Stimulated activated CD8-positive, alpha-beta memory T cell treated with anti-CD3 and anti-CD28 coated beads, Interleukin-7, amount 100 ng/mL, for 48 hours (primary cell): ENCODE measurements around the gene ARL4A.

Source experiments
- DNase-seq, 2 donors: peaks; one replicate each; pipeline ENCODE4 v3.0.0-alpha.2; 2020; ENCODE audit warnings: low read depth in 1 of 2; ENCODE audit errors: extremely low read depth in 1 of 2

Gene ARL4A

GRCh38 chr7:12699299-12699698 is 11.9 kb downstream of the ARL4A start:
- no peak for DNase-seq

DNA sequence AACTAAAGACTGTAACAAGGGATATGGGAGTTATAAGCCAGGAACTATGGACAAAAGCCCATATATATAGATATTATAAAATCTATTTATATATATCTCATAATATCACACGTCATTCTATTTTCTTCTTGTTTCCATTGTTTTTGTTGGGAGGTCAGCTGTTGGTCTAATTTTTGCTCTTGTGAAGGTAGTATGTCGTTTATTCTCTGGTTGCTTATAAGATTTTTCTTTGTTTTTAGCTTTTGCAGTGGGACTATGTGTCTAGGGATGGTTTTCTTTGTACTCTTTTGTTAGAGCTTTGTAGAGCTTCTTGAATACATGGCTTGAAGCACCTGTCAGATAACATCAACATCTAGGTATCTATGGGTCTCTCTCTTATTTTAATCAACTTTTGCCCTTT is 14.0 kb downstream of the ARL4A start:
- DNase-seq, result no peak

- no peak for DNase-seq
Observed at GRCh38 chr7:12703881-12704280, 16.4 kb downstream of the ARL4A start.

DNA sequence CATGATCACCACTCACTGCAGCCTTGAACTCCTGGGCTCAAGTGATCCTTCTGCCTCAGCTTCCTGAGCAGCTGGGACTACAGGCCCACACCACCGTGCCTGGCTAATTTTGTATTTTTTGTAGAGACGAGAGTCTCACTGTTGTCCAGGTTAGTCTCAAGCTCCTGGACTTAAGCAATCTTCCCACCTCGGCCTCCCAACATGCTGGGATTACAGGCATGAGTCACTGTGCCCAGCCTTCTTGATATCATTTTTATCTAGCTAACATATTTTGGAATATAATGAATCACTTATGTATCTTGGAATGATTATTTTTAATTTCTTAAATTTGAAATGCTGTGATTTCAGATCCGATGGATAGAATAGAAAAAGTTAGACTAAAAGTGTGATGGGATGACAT is 18.4 kb downstream of the ARL4A start:
- no peak for DNase-seq

DNA sequence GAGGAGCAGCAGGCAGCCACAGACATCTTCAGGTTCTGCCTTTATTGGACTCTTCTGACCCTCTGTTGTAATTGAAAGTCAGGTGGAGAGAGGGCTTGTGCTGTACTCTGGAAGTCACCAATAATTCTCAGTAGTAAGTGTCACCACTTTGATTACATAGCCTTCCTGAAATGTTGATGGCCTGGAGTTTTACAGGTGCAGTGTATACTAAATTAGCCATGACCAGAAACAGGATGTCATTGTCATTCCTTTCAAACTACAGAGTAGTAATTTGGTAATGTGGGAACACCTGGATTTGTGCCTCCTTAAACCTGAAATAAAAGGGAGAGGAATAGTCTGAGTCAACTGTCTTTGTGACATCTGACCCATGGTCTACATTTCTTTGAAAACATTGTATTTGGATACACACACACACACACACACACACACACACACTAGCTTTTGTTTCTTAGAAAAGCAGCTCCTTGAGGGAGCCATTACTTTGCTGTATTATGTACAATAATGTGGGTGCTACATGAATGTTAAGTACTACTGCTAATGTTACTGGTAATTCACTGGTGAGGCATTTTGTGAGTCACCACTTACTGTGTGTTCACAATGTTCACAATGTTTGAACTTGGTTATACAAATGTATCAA is 19.6 kb downstream of the ARL4A start:
- DNase-seq, result no peak

GRCh38 chr7:12708314-12708713 is 20.9 kb downstream of the ARL4A start:
- DNase-seq, result no peak

GRCh38 chr7:12709726-12710502 is 22.5 kb downstream of the ARL4A start:
- DNase-seq, result no peak

DNA sequence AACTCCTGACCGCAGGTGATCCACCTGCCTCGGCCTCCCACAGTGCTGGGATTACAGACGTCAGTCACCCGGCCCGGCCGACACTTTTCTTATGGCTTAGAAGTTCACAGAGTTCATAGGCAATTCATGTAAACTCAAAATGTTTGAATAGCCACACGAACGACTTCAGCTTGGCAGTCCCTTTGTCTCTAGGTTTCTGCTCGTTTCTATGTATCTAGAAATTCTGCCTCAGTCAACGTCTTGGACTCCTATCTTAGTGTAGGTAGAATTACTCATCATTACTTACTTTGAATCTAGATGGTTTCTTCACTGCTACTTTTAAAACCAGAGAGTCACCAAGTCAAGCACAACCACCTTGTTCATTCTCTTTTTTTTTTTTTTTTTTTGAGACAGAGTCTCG is 23.7 kb downstream of the ARL4A start:
- DNase-seq, result no peak

DNA sequence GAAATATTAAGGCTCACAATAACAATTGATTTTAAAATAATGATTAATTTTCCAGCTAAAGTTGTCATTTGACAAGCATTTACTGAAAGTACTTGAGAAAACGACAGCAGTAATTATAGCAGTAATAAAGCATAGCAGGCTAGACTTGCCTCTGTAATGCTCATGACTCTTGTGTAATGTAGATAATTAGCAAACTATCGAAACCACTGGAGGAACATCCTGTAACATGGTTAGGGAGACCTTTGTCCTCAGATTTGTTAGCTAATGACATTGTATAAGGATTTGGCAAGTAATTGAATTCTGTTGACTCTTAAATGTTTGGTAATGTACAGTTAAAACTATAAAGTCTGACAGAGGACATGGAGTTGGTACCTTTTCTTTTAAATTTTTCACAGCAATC is 24.8 kb downstream of the ARL4A start:
- no peak for DNase-seq

DNA sequence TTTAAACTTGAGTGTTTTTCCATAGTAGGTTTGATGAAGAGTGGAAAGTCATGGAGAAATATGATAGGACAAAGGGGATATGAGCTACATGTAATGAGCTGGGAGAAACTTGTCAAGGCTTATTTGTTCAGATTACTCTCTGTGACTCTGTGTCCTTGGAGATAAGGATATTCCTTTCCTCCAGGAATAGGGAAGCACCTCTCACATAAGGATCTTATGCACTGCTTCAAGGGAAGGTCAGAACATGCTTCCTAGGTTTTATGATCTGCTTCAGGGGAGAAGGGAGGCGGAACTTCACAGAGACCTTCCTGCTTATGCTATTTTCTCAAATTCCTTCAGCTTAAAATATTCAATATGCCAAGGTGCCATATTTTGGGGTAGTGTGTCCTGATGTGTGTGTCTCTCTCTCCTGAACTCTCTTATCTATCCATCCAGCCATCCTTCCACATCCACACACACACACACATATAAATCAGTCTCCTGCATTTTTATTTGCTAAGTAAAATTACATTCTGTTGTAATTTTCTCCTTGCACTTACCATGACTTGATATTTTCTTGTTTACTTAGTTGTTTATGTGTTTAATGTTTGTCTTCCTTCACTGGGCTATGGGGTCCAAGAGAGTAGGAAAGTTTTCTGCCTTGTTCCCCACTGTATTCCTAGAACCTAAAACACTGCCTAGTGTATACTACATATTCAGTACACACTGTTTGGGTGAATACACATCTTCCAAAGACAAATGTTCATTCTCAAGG is 26.4 kb downstream of the ARL4A start:
- DNase-seq, result no peak

- no peak for DNase-seq
Observed at GRCh38 chr7:12714379-12714737, 26.9 kb downstream of the ARL4A start.

GRCh38 chr7:12715372-12716133 is 28.1 kb downstream of the ARL4A start:
- DNase-seq, result peak in 1 of 2 donors; percentile 49

DNA sequence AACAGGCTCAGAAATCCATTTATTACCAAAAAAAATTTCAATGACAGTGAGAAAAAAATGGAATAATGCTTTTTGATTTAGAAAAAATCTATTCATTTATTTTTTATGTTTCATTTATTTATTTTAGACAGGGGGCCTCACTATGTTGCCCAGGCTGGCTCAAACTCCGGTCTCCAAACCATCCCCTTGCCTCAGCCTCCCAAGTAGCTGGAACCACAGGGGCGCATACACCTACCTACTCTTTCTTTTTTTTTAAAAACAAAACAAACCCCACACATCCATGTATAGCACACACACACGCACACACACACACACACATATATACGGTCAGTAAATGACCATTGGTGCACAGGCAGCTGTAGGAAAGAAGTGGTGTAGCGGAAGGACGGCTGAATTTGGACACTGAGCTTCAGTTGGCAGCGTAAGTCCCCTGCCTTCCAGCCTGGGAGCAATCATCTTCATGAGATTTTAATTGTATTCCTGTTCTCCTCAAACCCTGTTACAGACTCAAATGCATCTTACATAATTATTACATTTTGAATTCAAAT is 28.8 kb downstream of the ARL4A start:
- DNase-seq, result no peak

DNA sequence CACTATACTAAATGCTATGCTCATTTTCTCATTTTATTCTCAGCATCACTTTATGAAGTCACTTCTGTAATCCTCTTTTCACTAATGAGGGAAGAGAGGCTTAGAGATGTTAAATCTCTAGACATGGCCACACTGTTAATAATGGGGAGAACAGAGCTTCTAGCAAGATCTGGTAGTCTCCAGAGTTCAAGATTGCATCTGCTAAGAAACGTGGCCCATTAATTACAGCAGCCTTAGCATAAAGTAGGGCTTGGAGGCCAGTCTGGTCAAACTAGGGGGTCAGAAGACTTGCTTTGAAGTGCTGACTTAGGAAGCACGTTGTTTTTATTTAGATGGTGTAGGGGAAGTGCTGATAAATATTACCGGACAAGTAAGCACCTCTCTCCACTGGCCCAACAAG is 29.3 kb downstream of the ARL4A start:
- DNase-seq, result no peak

DNA sequence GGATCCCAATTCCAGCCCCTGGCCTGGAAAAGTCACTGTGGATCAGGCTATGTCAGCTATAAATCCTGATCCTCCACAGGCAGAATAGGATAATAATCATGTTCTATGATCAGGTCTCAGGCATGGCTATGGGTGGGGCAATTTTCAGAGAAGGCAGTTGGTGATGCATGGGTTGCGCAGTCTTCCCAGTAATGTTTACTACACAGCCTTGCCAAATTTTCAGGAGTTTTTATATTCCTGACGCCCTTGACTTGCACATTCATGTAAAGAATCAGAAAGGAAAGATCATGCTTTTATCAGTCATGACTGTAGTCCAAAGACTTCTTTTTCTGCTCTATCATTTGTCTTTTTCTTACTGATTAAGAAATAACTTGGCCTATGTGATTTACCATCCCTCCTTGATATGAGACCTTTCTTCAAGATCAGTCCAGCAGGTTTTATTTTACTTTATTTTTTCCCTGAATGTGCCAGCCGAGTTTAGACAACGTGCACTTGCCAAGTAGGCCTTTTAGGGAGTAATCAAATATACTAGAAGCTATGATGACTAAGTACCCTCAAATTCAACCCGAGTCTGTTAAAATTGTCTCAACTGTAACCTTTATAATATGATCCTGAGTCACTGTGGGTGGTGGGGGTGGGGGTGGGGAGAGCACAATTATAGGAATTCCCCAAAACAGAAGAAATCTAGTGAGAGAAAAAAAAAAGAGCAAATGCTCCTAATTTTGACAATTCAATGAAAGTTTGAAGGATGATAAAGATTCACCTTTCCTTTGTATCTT is 31.9 kb downstream of the ARL4A start:
- DNase-seq, result no peak

DNA sequence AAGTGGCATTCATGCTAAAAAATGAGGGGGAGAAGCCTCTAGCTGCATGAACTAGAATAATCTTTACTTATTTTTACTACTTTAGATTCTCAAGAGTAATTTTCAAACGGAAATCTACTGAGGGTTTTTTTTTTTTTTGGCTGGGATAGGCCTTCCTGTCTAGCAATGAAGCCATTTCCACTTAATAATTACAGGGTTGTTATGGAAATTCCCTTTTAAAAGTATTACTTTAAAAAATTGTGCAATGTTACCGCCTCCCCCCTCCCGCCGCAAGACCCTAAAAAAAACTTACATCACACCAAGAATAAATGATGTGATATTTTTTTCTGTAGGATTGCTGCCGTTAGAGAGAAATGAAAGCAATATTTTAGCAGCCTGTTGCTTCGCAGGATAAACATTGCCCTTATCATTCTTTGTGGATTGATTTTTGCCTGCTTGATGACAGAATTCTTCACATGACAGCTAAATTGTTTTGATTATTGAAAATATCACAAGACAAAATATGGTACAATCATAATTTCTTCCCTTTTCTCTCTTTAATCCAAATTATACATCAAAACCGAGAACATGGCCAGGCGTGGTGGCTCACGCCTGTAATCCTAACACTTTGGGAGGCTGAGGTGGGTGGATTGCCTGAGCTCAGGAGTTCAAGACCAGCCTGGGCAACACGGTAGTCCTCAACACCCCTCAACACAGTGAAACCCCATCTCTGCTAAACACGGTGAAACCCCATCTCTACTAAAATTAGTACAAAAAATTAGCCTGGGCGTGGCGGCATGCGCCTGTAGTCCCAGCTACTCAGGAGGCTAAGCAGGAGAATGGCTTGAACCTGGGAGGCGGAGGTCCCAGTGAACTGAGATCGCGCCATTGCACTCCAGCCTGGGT is 32.8 kb downstream of the ARL4A start:
- DNase-seq, result no peak

DNA sequence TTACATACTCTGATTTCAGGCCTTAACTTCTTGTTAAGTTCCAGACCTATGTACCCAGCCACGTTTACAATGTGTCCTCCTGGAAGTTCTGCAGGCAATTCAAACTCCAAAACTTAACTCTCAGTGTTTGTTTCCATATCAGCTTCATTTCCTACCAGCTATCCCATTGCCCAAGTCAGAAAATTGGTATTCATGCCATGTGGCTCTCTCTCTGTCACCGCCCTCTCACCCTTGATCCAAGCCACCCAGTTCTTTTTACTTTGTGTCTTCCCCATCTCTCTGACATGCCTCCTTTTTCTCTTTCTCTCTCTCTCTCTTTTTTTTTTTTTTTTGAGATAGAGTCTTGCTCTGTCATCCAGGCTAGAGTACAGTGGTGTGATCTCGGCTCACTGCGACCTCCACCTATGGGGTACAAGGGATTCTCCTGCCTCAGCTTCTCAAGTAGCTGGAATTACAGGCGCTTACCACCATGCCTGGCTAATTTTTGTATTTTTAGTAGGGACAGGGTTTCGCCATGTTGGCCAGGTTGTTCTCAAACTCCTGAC is 33.9 kb downstream of the ARL4A start:
- no peak for DNase-seq

GRCh38 chr7:12722136-12722535 is 34.7 kb downstream of the ARL4A start:
- no peak for DNase-seq
